ENCODE results near the gene ALG2. TPM values are rescaled to one million over a fixed set of nuclear protein-coding genes. Genes with fewer than 3 reads are reported as not detected.

ALG2 gene
- total RNA-seq, 1 donor from 2014 or later = 33.0 TPM

DNA sequence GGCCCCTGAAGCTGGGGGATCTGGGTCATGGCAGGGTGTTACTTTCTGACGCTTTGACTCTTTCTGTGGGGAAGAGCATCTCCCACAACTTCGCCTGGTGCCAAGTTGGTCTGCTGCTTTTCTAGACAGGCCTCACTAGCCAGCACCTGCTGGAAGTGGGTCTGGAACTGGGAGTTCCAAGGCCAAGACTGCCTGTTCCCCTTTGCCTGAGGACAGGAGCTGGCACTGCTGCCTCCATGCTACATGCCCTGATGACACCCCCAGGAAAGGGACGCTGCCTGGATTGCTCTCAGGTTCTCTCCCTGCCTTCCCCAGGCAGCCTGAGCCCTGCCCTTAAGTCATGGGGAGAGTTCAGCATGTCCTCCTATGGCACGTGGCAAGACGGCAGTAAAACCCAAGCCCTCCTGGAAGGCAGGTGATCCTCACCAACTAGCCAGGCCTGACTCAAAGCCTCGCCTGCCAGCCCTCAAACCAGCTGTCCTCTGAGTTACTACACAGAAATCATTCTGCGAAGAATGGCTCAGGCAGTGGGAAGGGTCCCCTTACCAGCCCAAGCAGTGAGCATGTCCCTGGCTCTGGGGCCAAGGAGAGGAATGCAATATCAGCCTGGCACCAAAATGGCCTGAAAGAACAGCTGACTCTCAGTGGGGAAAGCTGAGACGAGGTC lies 36.1 kb upstream of the ALG2 start:
- Mint-ChIP-seq H3K36me3 (ENCODE audit: unreplicated experiment) (no peaks in the 10 kb centered on the region), H3K27ac (ENCODE audit: unreplicated experiment) (no peak overlapping the region), H3K4me3 (ENCODE audit: unreplicated experiment) (no peak overlapping the region), H3K9me3 (ENCODE audit: unreplicated experiment) (no peaks in the 10 kb centered on the region), H3K4me1 (ENCODE audit: unreplicated experiment) (no peaks in the 10 kb centered on the region), H3K27me3 (ENCODE audit: unreplicated experiment) (no peaks in the 10 kb centered on the region)
- TF ChIP-seq, protein P1, sequence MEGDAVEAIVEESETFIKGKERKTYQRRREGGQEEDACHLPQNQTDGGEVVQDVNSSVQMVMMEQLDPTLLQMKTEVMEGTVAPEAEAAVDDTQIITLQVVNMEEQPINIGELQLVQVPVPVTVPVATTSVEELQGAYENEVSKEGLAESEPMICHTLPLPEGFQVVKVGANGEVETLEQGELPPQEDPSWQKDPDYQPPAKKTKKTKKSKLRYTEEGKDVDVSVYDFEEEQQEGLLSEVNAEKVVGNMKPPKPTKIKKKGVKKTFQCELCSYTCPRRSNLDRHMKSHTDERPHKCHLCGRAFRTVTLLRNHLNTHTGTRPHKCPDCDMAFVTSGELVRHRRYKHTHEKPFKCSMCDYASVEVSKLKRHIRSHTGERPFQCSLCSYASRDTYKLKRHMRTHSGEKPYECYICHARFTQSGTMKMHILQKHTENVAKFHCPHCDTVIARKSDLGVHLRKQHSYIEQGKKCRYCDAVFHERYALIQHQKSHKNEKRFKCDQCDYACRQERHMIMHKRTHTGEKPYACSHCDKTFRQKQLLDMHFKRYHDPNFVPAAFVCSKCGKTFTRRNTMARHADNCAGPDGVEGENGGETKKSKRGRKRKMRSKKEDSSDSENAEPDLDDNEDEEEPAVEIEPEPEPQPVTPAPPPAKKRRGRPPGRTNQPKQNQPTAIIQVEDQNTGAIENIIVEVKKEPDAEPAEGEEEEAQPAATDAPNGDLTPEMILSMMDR (IDR thresholded peaks at IDR 0.05) = no peak
- no peak for DNase-seq (ENCODE audit: extremely low spot score, unreplicated experiment)

DNA sequence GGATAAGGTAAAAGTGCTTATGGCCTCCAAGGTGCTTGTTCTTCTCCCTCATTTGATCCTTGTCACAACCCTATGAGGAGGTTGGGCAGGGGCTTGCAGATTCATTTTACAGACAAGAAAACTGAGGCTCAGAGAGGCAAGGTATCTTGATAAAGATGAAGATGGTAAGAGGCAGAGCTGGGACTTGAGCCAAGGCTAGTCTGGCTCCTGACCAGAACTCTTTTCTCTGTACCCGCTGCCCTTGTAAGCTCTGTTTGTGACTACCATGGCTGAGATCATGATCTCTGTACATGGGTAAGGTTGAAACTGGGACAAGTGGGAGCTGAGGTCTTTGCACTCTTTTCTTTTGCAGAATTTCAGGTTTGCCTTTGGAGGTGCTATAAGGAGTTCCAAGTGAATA lies 33.9 kb upstream of the ALG2 start:
- Mint-ChIP-seq H3K4me3 (ENCODE audit: unreplicated experiment) (no peak overlapping the region), H3K9me3 (ENCODE audit: unreplicated experiment) (no peaks in the 10 kb centered on the region), H3K36me3 (ENCODE audit: unreplicated experiment) (no peaks in the 10 kb centered on the region), H3K27me3 (ENCODE audit: unreplicated experiment) (no peaks in the 10 kb centered on the region), H3K4me1 (ENCODE audit: unreplicated experiment) (no peaks in the 10 kb centered on the region), H3K27ac (ENCODE audit: unreplicated experiment) (no peak overlapping the region)
- DNase-seq (ENCODE audit: extremely low spot score, unreplicated experiment) = no peak
- TF ChIP-seq, protein P1 (IDR thresholded peaks at IDR 0.05) = no peak

DNA sequence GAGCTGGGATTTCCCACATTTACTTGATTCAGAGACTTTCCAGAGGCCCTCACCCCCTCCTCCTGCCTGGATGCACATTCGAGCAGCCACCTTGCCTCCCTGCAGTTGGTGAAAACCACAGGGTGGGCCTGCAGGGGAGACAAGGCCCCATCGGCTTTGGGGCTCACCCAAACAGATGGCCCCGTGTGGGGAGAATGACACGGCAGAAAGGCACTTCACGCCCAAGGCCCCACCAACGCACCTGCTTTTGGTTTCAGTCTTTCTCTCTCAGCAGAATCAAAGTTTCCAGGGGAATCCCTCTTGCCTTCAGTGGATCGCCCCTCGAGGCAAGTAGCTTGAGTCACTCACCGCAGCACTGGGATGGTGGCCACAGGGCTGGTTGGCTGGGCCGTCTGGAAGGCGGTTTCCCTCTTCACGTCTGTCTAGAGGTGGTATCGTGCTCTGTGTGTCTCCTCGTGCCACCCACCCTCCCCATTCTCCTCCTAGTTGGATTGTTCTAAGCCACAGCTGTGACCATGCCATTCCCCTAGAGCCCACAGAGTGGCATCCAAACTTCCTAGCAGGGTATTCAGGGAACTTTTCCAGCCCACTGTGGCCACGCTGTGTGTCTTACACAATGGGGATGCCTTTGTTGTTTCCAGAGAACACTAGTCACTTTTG lies 32.2 kb upstream of the ALG2 start:
- H3K27ac Mint-ChIP-seq (ENCODE audit: unreplicated experiment) = no peak overlapping the region
- TF ChIP-seq, protein P1 (IDR thresholded peaks at IDR 0.05) = no peak
- DNase-seq (ENCODE audit: extremely low spot score, unreplicated experiment) = no peak
- H3K27me3 Mint-ChIP-seq (ENCODE audit: unreplicated experiment) = no peaks in the 10 kb centered on the region
- H3K36me3 Mint-ChIP-seq (ENCODE audit: unreplicated experiment) = no peaks in the 10 kb centered on the region
- peaks cover 7% of the 10 kb centered on the region for H3K4me1 Mint-ChIP-seq (ENCODE audit: unreplicated experiment)
- no peak overlapping the region for H3K4me3 Mint-ChIP-seq (ENCODE audit: unreplicated experiment)
- no peaks in the 10 kb centered on the region for H3K9me3 Mint-ChIP-seq (ENCODE audit: unreplicated experiment)

DNA sequence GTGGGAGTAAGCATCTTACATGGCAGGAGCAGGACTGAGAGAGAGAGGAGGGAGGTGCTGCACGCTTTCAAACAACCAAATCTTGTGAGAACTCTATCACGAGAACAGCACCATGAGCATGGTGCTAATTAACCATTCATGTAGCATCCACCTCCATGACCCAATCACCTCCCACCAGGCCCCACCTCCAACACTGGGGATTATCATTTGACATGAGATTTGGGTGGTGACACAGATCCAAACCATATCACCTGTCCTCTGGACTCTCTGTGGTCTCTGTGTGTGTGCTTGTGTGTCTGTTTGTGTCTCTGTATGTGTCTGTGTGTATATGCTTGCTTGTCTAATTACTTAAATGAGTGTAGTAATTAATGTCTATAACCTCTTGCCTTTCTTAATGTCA lies 31.4 kb upstream of the ALG2 start:
- H3K27me3 Mint-ChIP-seq (ENCODE audit: unreplicated experiment) = no peaks in the 10 kb centered on the region
- no peak for DNase-seq (ENCODE audit: extremely low spot score, unreplicated experiment)
- H3K4me3 Mint-ChIP-seq (ENCODE audit: unreplicated experiment) = no peak overlapping the region
- peaks cover 7% of the 10 kb centered on the region for H3K4me1 Mint-ChIP-seq (ENCODE audit: unreplicated experiment)
- TF ChIP-seq, protein P1 (IDR thresholded peaks at IDR 0.05) = no peak
- H3K36me3 Mint-ChIP-seq (ENCODE audit: unreplicated experiment) = no peaks in the 10 kb centered on the region
- H3K27ac Mint-ChIP-seq (ENCODE audit: unreplicated experiment) = no peak overlapping the region
- no peaks in the 10 kb centered on the region for H3K9me3 Mint-ChIP-seq (ENCODE audit: unreplicated experiment)

DNA sequence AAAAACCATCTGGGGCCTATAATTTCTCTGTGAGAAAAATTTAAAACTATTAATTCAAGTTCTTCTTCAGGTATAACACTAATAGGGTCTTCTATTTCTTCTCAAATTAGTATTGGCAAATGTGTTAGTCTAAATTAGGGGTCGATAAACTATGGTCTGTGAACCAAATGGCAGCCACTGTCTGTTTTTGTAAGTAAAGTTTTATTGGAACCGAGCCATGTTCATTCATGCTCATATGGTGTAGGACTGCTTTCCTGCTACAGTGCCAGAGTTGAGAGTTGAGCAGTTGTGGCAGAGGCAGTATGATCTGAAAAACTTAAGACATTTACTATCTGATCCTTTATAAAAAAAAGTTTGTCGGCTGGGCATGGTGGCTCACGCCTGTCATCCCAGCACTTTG lies 29.4 kb upstream of the ALG2 start:
- TF ChIP-seq, protein P1 (IDR thresholded peaks at IDR 0.05) = no peak
- H3K4me1 Mint-ChIP-seq (ENCODE audit: unreplicated experiment) = peaks cover 7% of the 10 kb centered on the region
- H3K4me3 Mint-ChIP-seq (ENCODE audit: unreplicated experiment) = no peak overlapping the region
- H3K36me3 Mint-ChIP-seq (ENCODE audit: unreplicated experiment) = peaks cover 2% of the 10 kb centered on the region
- no peaks in the 10 kb centered on the region for H3K27me3 Mint-ChIP-seq (ENCODE audit: unreplicated experiment)
- DNase-seq (ENCODE audit: extremely low spot score, unreplicated experiment) = no peak
- no peaks in the 10 kb centered on the region for H3K9me3 Mint-ChIP-seq (ENCODE audit: unreplicated experiment)
- no peak overlapping the region for H3K27ac Mint-ChIP-seq (ENCODE audit: unreplicated experiment)

Data from osteocyte (in vitro differentiated cells).